ENCODE measurements around the gene ARPC2. TPM values are rescaled to one million over a fixed set of nuclear protein-coding genes. Genes with fewer than 3 reads are reported as not detected.

ARPC2 gene
- total and polyA plus RNA-seq, 2 of the 13 experiments (the other 11 are each of a cell fraction or from before 2014, with no cell fraction given): 168 to 303 TPM

GRCh38 chr2:218235017-218235416 is 18.0 kb downstream of the ARPC2 start:
- no peak for FAIRE-seq
- Histone ChIP-seq H3K79me2 (ENCODE audit: insufficient read depth, low read length) (no peaks in the 10 kb centered on the region), H3K36me3 (replicated peaks in 1 of 2; ENCODE audit: control insufficient read depth in 1 of 2, insufficient read depth in 2 of 2, low read length in 2 of 2) (peaks cover 39 to 88% of the 10 kb centered on the region in 2 experiments), H2AFZ (ENCODE audit: low read length) (no peak overlapping the region), H3K4me1 (ENCODE audit: insufficient read depth, low read length) (peaks cover 40% of the 10 kb centered on the region), H3K27me3 (ENCODE audit: control insufficient read depth in 1 of 2, insufficient read depth in 2 of 2, low read length in 2 of 2) (no peaks in the 10 kb centered on the region), H3K9me3 (ENCODE audit: low read length) (no peaks in the 10 kb centered on the region), H3K27ac (ENCODE audit: extremely low read length, insufficient read depth, low read length) (no peak overlapping the region), H3K4me3 (replicated peaks in 1 of 3; ENCODE audit: insufficient read depth in 1 of 3, low read depth in 2 of 3, low read length in 3 of 3) (no peak overlapping the region), H4K20me1 (ENCODE audit: insufficient read depth, low read length) (no peaks in the 10 kb centered on the region), H3K9ac (ENCODE audit: insufficient read depth, low read depth, low read length) (no peak overlapping the region), H3K4me2 (ENCODE audit: low read depth, low read length) (no peak overlapping the region)
- intact Hi-C loops (cut with micrococcal nuclease; ENCODE audit: unreplicated experiment): no loop called here
- BruUV-seq (replicated peaks): no TSS peak
- 100% methylated on average over 2 of the region's 2 CpGs for WGBS (ENCODE audit: low lambda C conversion rate)
- POLR2A ChIA-PET: no interaction called here
- in situ Hi-C loops (cut with HindIII; ENCODE audit: extremely low pct_ligation_motif_present, low pct_unique_long_range_greater_than_20kb): no loop called here
- CTCF ChIA-PET (ENCODE audit: low intra/inter-chr PET ratio, low total read pairs): no interaction called here
- no peak for ATAC-seq
- DNase-seq (ENCODE audit: low spot score): no peak
- TF ChIP-seq SMAD1 (CRISPR knock-in tag; IDR thresholded peaks at IDR 0.05; ENCODE audit: borderline replicate concordance, low read depth): no peak
- TF ChIP-seq ZNF629 (CRISPR knock-in tag; conservative IDR thresholded peaks at IDR 0.05): no peak
- TF ChIP-seq NFYC (CRISPR knock-in tag; IDR thresholded peaks at IDR 0.05): no peak
- no peak for TF ChIP-seq CREM (IDR thresholded peaks at IDR 0.05)
- TF ChIP-seq CREM (CRISPR knock-in tag; IDR thresholded peaks at IDR 0.05): no peak
- no peak for TF ChIP-seq ZFX (CRISPR knock-in tag; IDR thresholded peaks at IDR 0.05; ENCODE audit: low read depth)
- TF ChIP-seq ZNF235 (CRISPR knock-in tag; IDR thresholded peaks at IDR 0.05; ENCODE audit: borderline replicate concordance): no peak
- no peak for TF ChIP-seq ZKSCAN5 (CRISPR knock-in tag; IDR thresholded peaks at IDR 0.05)
- TF ChIP-seq, protein P1, sequence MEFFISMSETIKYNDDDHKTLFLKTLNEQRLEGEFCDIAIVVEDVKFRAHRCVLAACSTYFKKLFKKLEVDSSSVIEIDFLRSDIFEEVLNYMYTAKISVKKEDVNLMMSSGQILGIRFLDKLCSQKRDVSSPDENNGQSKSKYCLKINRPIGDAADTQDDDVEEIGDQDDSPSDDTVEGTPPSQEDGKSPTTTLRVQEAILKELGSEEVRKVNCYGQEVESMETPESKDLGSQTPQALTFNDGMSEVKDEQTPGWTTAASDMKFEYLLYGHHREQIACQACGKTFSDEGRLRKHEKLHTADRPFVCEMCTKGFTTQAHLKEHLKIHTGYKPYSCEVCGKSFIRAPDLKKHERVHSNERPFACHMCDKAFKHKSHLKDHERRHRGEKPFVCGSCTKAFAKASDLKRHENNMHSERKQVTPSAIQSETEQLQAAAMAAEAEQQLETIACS (CRISPR knock-in tag; IDR thresholded peaks at IDR 0.05): no peak
- TF ChIP-seq, protein P2, sequence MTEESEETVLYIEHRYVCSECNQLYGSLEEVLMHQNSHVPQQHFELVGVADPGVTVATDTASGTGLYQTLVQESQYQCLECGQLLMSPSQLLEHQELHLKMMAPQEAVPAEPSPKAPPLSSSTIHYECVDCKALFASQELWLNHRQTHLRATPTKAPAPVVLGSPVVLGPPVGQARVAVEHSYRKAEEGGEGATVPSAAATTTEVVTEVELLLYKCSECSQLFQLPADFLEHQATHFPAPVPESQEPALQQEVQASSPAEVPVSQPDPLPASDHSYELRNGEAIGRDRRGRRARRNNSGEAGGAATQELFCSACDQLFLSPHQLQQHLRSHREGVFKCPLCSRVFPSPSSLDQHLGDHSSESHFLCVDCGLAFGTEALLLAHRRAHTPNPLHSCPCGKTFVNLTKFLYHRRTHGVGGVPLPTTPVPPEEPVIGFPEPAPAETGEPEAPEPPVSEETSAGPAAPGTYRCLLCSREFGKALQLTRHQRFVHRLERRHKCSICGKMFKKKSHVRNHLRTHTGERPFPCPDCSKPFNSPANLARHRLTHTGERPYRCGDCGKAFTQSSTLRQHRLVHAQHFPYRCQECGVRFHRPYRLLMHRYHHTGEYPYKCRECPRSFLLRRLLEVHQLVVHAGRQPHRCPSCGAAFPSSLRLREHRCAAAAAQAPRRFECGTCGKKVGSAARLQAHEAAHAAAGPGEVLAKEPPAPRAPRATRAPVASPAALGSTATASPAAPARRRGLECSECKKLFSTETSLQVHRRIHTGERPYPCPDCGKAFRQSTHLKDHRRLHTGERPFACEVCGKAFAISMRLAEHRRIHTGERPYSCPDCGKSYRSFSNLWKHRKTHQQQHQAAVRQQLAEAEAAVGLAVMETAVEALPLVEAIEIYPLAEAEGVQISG (CRISPR knock-in tag; IDR thresholded peaks at IDR 0.05): no peak
- TF ChIP-seq BRD4 (CRISPR knock-in tag; IDR thresholded peaks at IDR 0.05): no peak
- TF ChIP-seq ZNF556 (CRISPR knock-in tag; IDR thresholded peaks at IDR 0.05; ENCODE audit: borderline replicate concordance): no peak
- TF ChIP-seq MBD4 (IDR thresholded peaks at IDR 0.05; ENCODE audit: borderline replicate concordance, low read length): no peak
- TF ChIP-seq HOXD1 (CRISPR knock-in tag; IDR thresholded peaks at IDR 0.05): no peak
- no peak for TF ChIP-seq TCF7 (IDR thresholded peaks at IDR 0.05; ENCODE audit: low read depth)
- no peak for TF ChIP-seq ZNF891 (CRISPR knock-in tag; IDR thresholded peaks at IDR 0.05)
